IPS DF 4.7 (cell line): ENCODE results near the gene H1-8.

Experiments used
- DNase-seq: peaks from one replicate; pipeline ENCODE4 v3.0.0-alpha.2; 2013; ENCODE audit warnings: low spot score; ENCODE audit errors: extremely low read depth

The H1-8 gene

DNA sequence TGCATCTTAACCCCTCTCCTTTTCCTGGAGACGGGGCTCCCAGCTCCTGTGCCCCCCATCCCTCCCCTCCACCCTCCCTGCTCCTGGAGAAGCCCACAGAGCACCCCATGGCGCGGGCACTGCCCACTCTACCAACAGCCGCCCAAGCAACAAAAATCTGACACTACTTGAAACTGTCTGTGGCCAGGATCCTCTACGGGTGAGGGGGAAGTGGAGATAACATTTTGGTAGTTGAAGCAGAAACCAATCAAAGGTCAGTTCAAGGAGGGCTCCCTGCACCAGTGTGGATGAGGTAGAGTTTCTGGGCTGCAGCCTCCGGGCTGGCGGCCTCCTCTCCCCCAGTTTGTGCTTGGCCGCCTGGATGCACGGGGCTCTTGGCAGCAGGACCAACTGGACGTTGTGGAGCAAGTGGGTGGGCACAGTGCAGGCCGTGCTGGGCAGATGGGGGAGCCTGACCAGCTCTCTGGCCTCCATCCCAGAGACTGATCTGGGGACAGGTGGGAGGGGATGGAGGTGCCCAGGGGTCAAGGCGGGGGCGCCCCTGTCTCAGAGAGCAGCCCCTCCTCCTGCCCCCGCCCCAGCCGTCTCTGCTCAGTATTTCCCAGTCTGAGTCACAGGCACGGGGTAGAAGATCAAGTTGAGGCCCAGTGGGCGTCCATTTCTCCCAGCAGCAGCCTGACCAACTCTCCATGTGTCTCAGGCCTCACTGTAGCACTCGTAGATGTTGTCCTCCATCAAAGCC is 12.8 kb downstream of the H1-8 start:
- DNase-seq = no peak

DNA sequence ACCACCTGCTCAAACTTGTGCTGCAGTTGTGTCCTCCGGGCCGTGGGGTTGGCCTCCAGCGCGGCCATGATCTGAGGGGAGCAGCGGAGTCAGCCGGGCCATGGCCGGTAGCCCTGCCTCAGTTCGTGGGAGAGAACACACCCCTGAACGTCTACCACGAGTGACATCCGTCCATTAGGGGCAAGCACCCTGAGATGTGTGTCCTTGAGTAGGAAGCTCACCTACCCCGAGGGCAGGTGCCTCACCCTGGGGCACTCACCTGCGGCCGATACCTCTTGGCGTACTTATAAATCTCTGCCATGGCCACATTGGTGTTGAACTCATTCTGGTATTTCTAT is 13.4 kb downstream of the H1-8 start:
- DNase-seq = no peak

DNA sequence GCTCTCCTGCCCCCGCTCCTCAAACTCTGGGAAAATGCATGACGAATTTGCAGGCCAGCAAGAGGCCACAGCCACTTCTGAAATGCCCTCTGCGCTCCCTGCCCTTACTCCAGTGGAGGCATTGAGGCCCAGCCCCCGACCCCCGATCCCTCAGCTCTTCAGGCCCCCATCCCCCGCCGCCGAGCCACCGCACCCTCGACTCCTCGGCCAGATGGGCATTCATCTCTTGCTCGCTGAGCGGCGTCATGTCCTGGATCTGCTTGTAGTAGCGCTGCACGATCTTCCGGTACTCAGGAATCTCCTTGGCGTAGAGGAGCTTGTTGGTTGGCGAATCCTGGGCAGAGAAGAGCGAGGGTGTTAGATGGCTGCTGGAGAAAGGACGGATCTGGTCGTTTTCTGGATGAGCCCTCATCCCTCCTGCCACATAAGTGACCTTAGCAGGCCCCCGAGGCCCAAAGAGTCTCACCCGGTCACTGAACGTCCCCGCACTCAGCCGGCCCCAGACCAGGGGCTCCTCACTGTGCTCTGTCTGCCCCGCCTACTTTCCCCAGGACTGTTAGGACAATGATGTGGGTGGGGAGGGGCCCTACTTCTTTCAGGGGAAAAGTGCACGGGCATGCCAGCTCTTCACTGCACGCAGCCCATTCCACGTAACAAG is 14.0 kb downstream of the H1-8 start:
- DNase-seq = no peak

DNA sequence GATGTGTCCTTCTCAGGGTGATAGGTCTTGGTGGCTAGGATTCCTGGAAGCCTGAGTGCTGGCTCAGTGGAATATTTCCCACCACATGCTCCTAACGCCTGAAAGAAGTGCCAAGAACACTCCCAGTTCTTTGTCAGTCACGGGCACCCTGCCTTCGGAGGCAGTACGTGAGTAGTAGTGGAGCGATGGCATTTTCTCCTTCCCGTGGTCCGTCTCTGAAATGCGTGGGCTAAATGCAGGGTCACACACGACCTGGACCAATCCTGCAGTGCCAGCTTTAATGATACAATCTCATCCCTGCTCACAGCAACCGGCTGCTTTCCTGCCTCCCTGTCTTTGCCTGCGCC is 14.5 kb downstream of the H1-8 start:
- no peak for DNase-seq

DNA sequence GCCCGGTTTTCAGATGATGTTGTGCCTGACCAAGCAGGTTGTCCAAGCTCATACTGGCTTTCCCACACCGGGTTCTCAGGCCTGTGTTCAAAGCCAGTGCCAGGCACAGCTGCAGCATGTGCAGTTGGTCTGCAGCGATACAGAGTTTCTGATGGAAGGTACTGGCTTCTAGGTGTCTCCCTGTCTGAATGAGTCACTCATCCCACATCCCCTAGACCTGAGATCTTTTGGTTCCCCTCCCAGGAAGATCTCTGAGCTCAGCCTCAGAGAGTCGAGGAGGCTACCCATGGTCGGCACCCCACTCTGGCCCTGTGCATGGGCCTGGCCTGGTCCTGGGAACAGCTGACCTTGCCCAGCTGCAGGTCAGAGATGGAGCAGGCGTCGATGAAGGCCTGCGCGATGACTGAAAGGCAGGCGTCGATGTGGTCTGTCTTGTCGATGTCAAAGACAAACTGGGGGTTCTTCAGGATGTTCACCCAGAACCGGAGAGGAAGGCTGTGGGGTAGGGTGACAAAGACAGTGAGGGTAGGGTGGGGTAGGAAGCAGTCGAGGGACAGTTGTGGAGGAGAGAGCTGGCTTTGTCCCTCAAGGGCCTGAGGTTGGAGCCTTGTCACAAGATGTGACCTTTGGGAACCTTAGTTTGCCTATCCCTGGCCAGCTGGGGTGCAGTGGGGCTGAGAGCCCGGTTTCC is 15.3 kb downstream of the H1-8 start:
- DNase-seq = no peak

DNA sequence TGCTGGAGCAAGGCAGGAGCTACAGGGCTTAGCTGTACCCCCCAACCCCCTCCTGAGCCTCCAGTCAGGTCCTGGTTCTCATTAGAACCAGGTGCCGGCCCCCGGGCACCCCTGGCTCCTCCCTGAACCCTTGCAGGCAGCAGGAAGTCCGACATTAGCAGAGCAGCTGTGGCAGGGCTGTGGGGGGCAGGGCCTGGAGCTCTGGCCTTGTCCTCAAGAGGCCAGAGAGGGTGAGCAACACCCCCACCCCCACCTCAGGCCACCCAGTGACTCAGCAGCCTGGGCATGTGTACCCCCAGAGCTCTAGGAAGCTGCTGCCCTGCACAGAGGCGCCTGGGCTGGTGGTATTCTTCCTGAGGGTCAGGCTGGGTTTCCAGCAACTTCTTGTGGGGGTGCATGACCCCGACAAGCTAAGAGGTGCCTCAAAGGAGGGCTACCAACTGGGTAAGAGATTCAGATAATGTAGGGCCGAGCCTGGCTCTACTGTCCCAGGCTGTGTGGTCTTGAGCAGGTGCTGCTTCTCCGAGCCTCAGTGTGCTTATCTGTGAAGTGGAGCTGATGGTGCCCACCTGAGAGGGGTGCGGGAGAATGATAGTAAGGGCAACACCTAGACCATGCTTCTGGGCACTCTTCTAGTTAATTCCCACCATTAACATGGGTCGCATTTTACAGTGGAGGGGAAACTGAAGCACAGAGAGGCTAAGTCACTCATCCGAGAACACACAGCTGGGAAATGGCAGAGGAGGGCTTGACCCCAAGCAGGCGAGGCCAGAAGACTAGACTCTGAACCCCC is 16.0 kb downstream of the H1-8 start:
- no peak for DNase-seq

DNA sequence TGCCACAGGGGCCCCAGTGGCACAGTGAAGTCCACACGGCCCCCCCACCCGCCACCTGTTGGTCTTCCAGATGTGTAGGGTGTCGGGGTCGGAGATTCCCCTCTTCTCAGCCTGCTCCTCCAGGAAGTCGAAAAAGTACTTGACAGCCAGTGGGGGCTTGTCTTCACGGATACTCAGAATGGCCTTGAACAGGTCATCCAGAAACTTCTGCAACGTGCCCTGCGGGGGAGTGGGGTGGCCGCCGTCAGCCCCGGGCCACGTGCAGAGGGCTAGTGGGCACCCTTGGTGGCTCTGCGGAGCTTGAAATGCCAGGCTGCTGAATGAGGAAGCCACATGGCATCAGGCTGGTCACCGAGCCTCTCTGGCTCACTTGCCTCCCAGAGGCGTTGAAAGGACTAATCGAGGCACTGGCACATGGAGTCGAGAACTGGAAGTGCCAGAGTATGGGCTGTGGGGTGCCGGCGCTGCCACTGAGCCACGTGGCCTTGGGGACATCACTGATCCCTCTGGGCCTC is 16.6 kb downstream of the H1-8 start:
- DNase-seq = no peak

DNA sequence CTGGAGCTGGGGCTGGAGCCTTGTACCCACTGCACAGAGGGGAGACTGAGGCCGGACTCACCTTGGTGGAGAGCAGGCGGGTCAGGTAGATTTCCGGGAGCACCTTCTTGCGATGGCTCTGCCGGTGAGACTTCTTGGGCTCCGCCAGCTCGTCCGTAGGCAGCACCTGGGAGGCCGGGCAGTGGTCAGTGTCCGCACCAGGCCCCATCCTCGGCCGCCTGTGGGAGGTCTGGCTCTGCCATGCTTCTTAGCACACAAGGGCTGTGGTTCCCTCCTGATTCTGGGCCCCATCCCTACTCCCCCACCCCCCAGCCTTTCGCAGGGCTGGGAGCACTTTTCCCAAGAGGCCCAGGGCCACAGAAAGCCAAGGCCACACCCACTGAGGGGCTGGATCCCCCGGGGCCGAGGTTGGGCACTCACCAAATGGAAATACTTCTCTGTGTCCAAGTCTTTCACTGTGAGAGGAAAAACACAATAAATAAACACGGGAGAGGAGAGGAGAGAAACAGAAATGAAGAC is 17.4 kb downstream of the H1-8 start:
- DNase-seq = no peak

DNA sequence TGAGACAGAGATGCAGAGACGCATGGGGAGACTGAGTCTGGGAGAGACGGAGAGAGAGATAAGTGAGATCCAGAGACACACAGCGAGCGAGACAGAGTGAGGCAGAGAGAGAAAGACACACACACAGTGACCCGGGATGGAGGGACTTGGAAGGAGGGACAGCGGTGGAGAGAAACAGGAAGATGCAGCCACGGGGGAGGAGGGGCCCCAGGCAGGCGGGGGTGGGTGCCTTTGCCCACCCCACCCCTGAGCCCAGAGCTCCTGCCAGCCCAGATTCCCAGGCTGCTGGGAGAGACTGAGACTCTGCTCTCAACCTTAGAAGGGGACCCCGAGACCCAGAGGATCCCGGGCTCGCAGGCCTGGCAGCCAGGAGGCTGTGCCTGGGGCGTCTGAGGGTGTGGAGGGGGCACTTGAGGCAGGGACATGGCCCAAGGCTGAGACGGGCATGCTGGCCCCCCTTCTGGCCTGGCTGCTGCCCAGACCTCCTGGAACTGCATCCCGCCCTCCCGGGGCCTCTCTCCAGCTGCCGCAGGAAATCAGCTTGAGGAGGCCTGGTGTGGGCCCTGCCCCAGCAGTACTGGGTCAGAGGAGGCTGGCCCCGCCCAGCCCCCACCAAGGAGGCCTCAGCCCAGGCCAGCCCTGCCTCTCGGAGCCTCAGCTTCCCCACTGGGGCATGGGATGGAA is 18.1 kb downstream of the H1-8 start:
- no peak for DNase-seq

DNA sequence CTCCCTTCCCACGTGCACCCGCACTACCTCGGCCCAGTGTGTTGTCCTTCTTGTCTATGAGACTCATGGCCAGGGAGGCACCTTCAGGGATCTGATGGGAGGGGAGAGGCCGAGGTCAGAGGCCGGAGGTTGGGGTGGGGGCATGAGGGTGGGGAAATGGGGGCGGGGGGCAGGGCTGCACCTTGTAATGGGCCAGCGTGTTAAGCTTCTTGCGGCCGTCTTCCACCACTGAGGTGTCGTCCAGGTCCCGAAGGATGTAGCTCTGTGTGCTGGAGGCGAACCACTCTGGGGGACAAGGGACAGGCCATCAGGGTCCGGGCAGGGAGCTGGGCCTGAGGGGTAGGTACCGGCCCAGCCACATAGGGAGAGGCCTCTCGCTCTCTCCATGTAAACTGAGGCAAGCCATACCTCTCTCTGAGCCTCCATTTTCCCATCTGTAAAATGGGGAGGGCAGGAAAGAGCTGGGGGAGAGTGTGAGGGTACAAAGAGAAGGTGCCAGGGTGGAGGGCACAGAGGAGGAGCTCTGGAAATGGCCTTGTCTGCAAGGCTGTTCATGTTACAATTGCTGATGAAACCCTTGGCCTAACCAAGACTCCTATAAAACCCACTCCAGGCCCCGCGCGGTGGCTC is 18.8 kb downstream of the H1-8 start:
- DNase-seq = no peak

DNA sequence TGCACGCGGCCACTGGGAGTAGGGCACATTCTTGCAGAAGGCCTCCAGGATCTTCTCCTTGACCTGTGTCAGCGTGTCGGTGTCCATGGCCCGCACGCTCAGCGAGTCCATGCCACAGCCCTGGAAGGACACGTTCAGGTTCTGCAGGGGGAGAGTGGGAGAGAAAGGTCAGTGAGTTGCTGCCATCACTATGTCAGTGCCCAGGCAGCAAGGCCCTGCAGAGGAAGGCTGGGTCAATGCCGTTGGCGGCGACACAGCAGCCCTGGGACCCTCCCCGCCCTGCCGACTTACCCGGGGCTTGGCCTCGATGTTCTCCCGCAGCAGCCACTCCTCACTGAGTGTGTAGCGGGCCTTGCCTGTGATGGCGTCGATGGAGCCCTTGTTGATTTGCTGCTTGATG is 19.8 kb downstream of the H1-8 start:
- no peak for DNase-seq

DNA sequence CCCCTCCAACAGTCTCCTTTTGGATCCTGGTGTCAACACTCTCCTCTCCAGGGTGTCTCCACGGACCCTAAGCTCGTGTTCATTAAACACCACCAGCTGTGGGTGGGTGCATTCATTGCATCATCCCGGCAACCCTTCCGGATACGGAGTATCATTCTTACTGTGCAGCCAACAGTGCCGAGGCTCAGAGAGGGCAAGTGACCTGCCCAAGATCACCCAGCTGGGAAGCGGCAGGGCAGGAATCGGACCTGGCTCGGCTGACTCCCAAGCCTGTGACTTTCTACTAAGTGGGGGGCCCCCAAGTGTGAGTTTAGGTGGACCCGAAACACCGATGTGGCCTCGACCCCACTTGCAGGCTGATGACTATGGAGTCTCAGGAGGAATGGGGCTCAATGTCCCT is 20.4 kb downstream of the H1-8 start:
- DNase-seq = no peak

DNA sequence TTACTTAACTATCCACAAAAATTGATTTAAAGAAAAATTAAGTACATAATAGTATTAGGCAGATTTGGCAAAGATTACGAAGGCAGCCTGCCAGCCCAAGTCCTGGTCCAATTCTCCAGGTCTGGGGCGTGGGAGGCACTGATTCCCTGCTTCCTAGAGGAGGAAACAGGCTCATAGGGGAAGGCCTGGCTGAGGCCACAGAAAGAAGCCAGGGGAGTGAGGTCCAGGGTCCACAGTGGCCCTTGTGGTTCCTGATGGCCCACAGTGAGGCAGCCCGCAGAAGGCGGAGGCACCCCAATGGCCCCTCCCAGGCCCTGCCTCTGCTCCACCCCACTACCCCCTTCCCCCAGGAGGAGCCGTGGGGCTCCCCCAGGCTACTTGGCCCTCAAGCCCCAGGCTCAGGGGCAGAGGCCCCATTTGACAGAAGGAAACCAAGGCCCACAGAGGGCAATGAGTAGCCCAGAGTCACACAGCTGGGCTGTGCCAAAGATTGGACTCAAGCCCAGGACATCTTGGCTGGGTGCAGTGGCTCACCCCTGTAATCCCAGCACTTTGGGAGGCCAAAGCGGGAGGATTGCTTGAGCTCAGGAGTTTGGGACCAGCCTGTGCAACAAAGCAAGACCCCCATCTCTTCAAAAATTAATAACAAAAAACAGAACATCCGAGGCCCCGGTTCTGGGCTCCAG is 21.0 kb downstream of the H1-8 start:
- no peak for DNase-seq

DNA sequence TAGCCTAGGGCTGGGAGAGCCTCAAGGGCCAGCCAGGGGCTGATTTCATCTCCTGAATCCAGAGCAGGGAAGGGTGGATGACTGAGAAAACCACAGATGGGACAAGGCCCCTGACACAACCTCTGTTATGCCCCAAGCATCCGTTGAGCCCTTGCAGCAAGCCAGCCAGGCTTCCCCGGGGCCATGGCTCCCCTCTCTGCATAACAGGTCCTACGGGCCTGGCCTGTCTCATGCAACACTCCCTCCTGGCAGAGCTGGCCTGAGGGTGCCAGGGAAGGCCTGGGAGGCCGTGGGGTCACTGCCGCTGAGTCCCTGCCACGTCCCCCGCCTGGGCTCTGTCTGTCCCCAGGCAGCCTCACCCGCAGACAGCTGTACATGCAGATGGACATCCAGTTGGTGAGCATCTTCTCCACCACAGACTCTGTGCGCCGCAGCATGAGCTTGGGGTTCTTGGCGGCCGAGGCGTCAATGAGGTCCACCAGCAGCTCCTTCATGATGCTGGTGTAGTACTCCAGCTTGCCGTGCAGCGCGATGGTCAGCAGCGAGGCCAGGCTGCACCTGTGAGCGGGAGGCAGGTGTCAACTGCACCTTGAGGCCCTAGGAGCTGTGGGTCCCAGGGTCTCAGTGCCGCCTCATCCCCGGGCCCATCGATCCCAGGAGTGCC is 22.1 kb downstream of the H1-8 start:
- DNase-seq = no peak

DNA sequence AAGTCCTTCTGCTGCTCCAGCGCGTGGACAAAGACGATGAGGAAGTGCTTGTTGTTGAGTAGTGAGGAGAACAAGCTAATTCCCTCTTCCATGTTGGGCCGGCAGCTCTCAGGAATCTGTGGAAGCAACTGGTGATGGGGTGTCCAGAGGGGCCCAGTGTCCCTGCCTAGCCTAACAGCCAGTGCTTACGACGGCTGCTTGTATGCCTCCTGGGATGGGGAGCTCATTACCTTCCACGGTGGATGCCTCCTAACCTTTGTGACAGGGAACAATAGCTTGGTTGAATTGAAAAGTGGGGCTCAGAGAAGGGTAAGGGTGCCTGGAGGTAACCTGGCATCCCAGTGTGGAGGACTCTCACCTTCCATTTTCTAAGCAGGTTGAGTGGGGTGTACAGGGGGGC is 22.9 kb downstream of the H1-8 start:
- no peak for DNase-seq

DNA sequence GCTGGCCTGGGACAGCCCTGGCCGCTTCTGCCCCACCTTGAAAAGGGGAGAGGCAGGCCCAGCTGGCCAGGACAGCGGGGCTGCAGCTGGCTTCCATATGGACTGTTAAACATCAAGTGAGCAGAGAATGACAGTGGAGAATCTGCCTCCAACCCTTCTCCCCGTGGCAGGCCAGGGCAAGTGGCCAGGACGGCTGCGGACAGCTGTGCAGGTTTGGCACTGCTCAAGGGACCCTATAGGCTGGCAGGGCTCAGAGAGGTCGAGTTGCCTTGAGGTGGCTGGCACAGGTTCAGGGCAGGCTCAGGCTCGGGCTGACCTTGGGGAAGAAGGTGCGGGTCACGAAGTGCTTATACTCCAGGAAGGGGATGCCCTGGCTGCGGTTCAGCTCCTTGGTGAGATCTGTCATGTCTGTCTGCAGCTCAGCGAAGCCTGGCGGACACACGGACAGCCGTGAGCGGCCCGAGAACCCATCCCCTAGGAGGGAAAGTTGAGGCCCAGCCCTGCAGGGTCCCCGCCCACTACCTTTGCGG is 24.3 kb downstream of the H1-8 start:
- DNase-seq = no peak

DNA sequence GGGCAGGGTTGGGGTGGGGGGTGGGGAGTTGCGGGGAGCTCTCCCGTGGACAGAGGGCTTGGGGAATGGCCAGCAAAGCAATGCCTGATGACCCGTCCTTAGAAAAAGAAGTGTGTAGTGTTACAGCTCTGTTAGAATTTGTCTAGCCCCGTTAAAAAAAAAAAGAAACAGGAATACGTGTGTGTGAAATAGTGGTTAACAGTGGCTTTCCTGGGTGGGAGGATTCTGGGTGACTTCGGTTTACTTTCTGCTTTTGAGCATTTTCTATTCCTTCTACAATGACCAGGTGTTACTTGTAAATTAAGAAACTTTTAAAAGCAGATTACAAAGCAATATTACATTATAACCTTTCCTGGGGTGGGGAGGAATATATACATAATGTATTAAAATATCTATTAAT is 25.0 kb downstream of the H1-8 start:
- no peak for DNase-seq

DNA sequence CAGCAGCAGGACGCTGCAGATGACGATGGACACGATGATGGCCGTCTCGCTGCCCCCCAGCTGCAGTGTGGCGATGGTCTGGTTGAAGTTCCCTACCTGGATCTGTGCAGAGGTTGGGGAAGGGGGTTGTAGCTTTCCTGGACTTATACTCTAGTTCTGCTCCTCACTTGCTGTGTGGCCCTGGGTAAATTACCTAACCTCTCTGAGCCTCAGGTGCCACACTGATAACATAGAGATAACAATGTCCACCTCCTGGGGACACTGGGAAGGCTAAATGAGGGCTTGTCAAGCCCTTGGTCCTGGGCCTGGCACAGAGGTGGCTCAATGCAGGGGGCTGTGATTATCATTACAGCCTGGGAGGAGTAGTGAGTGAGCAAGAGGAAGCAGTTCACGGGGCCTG is 26.9 kb downstream of the H1-8 start:
- no peak for DNase-seq
